Muscle layer of colon (tissue), 2 donors: Measurements from ENCODE around the gene ZNF385C.
A peak's percentile ranks its signal among the peaks of the same experiment; 100 is the strongest.

Experiments
- H3K27ac ChIP-seq: one replicate; pipeline ENCODE4 v1.7.0; 2013; ENCODE audit warnings: low read depth, mild to moderate bottlenecking, low read length, moderate library complexity
- H3K27me3 ChIP-seq, 2 donors: one replicate each; pipeline ENCODE4 v1.7.0; 2013; ENCODE audit warnings: low read length in 2 of 2, mild to moderate bottlenecking in 2 of 2; ENCODE audit not compliant: insufficient read depth in 2 of 2, control insufficient read depth in 1 of 2
- H3K36me3 ChIP-seq: one replicate; pipeline ENCODE4 v1.7.0; 2013; ENCODE audit warnings: mild to moderate bottlenecking, low read length; ENCODE audit not compliant: insufficient read depth
- H3K4me1 ChIP-seq: one replicate; pipeline ENCODE4 v1.7.0; 2013; ENCODE audit warnings: mild to moderate bottlenecking, low read length; ENCODE audit not compliant: insufficient read depth
- H3K4me3 ChIP-seq, 2 donors: one replicate each; pipeline ENCODE4 v1.7.0; 2013; ENCODE audit warnings: low read length in 2 of 2, low read depth in 1 of 2, mild to moderate bottlenecking in 1 of 2, moderate library complexity in 1 of 2
- H3K9ac ChIP-seq: one replicate; pipeline ENCODE4 v1.7.0; 2013; ENCODE audit warnings: low read length
- H3K9me3 ChIP-seq: one replicate; pipeline ENCODE4 v1.7.0; 2013; ENCODE audit warnings: mild to moderate bottlenecking, low read length
- donor health status: abdominal sarcoma.
- donor health status: Adenocarcinoma of cecum.

ZNF385C gene

GRCh38 chr17:42111871-42112551 lies 13.7 kb upstream of the ZNF385C start:
- H3K4me1 ChIP-seq: peaks cover 20% of the 10 kb centered on the region
- H3K9ac ChIP-seq: peak overlapping the region; percentile 73
- no peaks in the 10 kb centered on the region for H3K9me3 ChIP-seq
- no peaks in the 10 kb centered on the region for H3K27me3 ChIP-seq
- peak overlapping the region; percentile 83 for H3K27ac ChIP-seq
- H3K36me3 ChIP-seq: peaks cover 20% of the 10 kb centered on the region
- H3K4me3 ChIP-seq: peak overlapping the region; percentile 40 to 71

GRCh38 chr17:42111265-42111636 lies 13.0 kb upstream of the ZNF385C start:
- Histone ChIP-seq H3K9ac (no peak overlapping the region), H3K36me3 (peaks cover 16% of the 10 kb centered on the region), H3K4me1 (peaks cover 20% of the 10 kb centered on the region), H3K27me3 (no peaks in the 10 kb centered on the region), H3K4me3 (peak overlapping the region; percentile 40 to 71), H3K27ac (peak overlapping the region; percentile 83), H3K9me3 (no peaks in the 10 kb centered on the region)

- peaks cover 20% of the 10 kb centered on the region for H3K4me1 ChIP-seq
- no peaks in the 10 kb centered on the region for H3K9me3 ChIP-seq
- H3K9ac ChIP-seq: no peak overlapping the region
- peaks cover 12% of the 10 kb centered on the region for H3K36me3 ChIP-seq
- no peaks in the 10 kb centered on the region for H3K27me3 ChIP-seq
- H3K27ac ChIP-seq: peak overlapping the region; percentile 83
- H3K4me3 ChIP-seq: no peak overlapping the region
These were observed 12.3 kb upstream of the ZNF385C start for GRCh38 chr17:42110301-42111264.

GRCh38 chr17:42109086-42109485 lies 10.8 kb upstream of the ZNF385C start:
- Histone ChIP-seq H3K4me1 (peaks cover 20% of the 10 kb centered on the region), H3K9ac (no peak overlapping the region), H3K9me3 (no peaks in the 10 kb centered on the region), H3K27me3 (no peaks in the 10 kb centered on the region), H3K4me3 (no peak overlapping the region), H3K27ac (no peak overlapping the region), H3K36me3 (peaks cover 12% of the 10 kb centered on the region)

GRCh38 chr17:42107597-42108576 lies 9.6 kb upstream of the ZNF385C start:
- peaks cover 13% of the 10 kb centered on the region for H3K36me3 ChIP-seq
- no peak overlapping the region for H3K4me3 ChIP-seq
- no peaks in the 10 kb centered on the region for H3K9me3 ChIP-seq
- H3K27me3 ChIP-seq: no peaks in the 10 kb centered on the region
- no peak overlapping the region for H3K9ac ChIP-seq
- H3K27ac ChIP-seq: no peak overlapping the region
- peaks cover 15% of the 10 kb centered on the region for H3K4me1 ChIP-seq

GRCh38 chr17:42107124-42107523 lies 8.9 kb upstream of the ZNF385C start:
- H3K27ac ChIP-seq: no peak overlapping the region
- no peak overlapping the region for H3K4me3 ChIP-seq
- peaks cover 13% of the 10 kb centered on the region for H3K4me1 ChIP-seq
- no peaks in the 10 kb centered on the region for H3K9me3 ChIP-seq
- no peaks in the 10 kb centered on the region for H3K27me3 ChIP-seq
- H3K9ac ChIP-seq: no peak overlapping the region
- H3K36me3 ChIP-seq: peaks cover 13% of the 10 kb centered on the region

- H3K27ac ChIP-seq: no peak overlapping the region
- peaks cover 13% of the 10 kb centered on the region for H3K36me3 ChIP-seq
- H3K4me1 ChIP-seq: peaks cover 3% of the 10 kb centered on the region
- no peaks in the 10 kb centered on the region for H3K27me3 ChIP-seq
- H3K9me3 ChIP-seq: no peaks in the 10 kb centered on the region
- H3K4me3 ChIP-seq: no peak overlapping the region
- no peak overlapping the region for H3K9ac ChIP-seq
These were observed 7.7 kb upstream of the ZNF385C start for GRCh38 chr17:42106009-42106408.

- H3K4me1 ChIP-seq: no peaks in the 10 kb centered on the region
- H3K27me3 ChIP-seq: no peaks in the 10 kb centered on the region
- H3K27ac ChIP-seq: no peak overlapping the region
- H3K36me3 ChIP-seq: peaks cover 13% of the 10 kb centered on the region
- H3K4me3 ChIP-seq: no peak overlapping the region
- no peak overlapping the region for H3K9ac ChIP-seq
- no peaks in the 10 kb centered on the region for H3K9me3 ChIP-seq
These were observed 6.0 kb upstream of the ZNF385C start for GRCh38 chr17:42104264-42104663.

GRCh38 chr17:42103221-42103954 lies 5.1 kb upstream of the ZNF385C start:
- no peak overlapping the region for H3K9ac ChIP-seq
- H3K4me1 ChIP-seq: no peaks in the 10 kb centered on the region
- H3K4me3 ChIP-seq: no peak overlapping the region
- no peak overlapping the region for H3K27ac ChIP-seq
- no peaks in the 10 kb centered on the region for H3K27me3 ChIP-seq
- H3K36me3 ChIP-seq: peaks cover 6% of the 10 kb centered on the region
- no peaks in the 10 kb centered on the region for H3K9me3 ChIP-seq

GRCh38 chr17:42101513-42102292 lies 3.4 kb upstream of the ZNF385C start:
- H3K9me3 ChIP-seq: no peaks in the 10 kb centered on the region
- H3K27me3 ChIP-seq: peaks cover 15 to 16% of the 10 kb centered on the region in 2 donors
- H3K9ac ChIP-seq: no peak overlapping the region
- H3K4me3 ChIP-seq: no peak overlapping the region
- peaks cover 6% of the 10 kb centered on the region for H3K36me3 ChIP-seq
- no peak overlapping the region for H3K27ac ChIP-seq
- H3K4me1 ChIP-seq: no peaks in the 10 kb centered on the region
